ENCODE data around the gene MISP3.

Gene MISP3

DNA sequence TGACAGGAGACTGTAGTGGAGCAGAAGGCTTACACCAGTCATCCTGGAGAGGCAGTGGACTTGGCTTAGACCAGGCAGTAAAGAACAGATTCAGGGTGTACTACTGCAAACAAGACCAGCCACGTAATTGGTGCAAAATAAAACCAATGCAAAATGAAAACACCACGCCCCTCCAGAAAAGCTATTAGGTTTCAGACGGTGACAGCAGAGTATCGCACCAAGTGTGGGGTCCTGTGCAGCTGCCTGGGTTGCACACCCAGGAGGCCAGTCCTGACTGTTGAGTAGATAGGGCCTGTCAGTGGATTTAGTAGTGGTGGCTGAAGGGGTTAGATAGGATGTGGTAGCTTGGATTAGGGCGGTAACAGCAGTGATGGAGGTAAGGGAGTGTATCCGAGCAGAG lies 50.3 kb downstream of the MISP3 start:
- no peak for DNase-seq (ENCODE audit: low read depth)

Data from stimulated activated CD8-positive, alpha-beta memory T cell treated with anti-CD3 and anti-CD28 coated beads, Interleukin-15, amount 100 ng/mL, for 1 hour (primary cell).